ENCODE data around the gene RPF1.
"Not testable (repeated sequence)": the region's sequence is repeated elsewhere in the genome, so short reads cannot be mapped to it uniquely, and the experiment has no call there.

Gene RPF1

GRCh38 chr1:84478876-84479868 is at the start of gene RPF1:
RPF1 (plus strand) TSS chr1:84479266; CDS start chr1:84479282, 16 bp downstream.
- peak; percentile 76 for DNase-seq
- ATAC-seq: peak; percentile 96

GRCh38 chr1:84430546-84430945 is 48.5 kb upstream of the RPF1 start:
- ATAC-seq (no peak), DNase-seq (no peak)

- peak; percentile 51 for DNase-seq
- ATAC-seq: peak; percentile 66
Observed at GRCh38 chr1:84433258-84434080, 45.6 kb upstream of the RPF1 start.

- DNase-seq (no peak), ATAC-seq (no peak)
Observed at GRCh38 chr1:84434081-84434769, 44.8 kb upstream of the RPF1 start.

- DNase-seq: no peak
- ATAC-seq: no peak
Observed at GRCh38 chr1:84434801-84435549, 44.1 kb upstream of the RPF1 start.

GRCh38 chr1:84436876-84437655 is 42.0 kb upstream of the RPF1 start:
- peak; percentile 22 for DNase-seq
- peak; percentile 16 for ATAC-seq

GRCh38 chr1:84442256-84442655 is 36.8 kb upstream of the RPF1 start:
- DNase-seq (no peak), ATAC-seq (peak; percentile 97)

- ATAC-seq (peak; percentile 88), DNase-seq (peak; percentile 44)
Observed at GRCh38 chr1:84442747-84443646, 36.1 kb upstream of the RPF1 start.

GRCh38 chr1:84448704-84449103 is 30.4 kb upstream of the RPF1 start:
- not testable (repeated sequence) for DNase-seq, ATAC-seq

- DNase-seq (no peak), ATAC-seq (no peak)
Observed at GRCh38 chr1:84450910-84451309, 28.2 kb upstream of the RPF1 start.

GRCh38 chr1:84452436-84452835 is 26.6 kb upstream of the RPF1 start:
- DNase-seq (no peak), ATAC-seq (no peak)

GRCh38 chr1:84462118-84462517 is 16.9 kb upstream of the RPF1 start:
- ATAC-seq (no peak), DNase-seq (no peak)

GRCh38 chr1:84467298-84467697 is 11.8 kb upstream of the RPF1 start:
- DNase-seq (no peak), ATAC-seq (no peak)

GRCh38 chr1:84476225-84476624 is 2.8 kb upstream of the RPF1 start:
- DNase-seq: no peak
- ATAC-seq: no peak

- no peak for ATAC-seq
- no peak for DNase-seq
Observed at GRCh38 chr1:84479998-84480397, 932 bp downstream of the RPF1 start.

GRCh38 chr1:84480650-84481049 is 1.6 kb downstream of the RPF1 start:
- ATAC-seq (no peak), DNase-seq (no peak)

GRCh38 chr1:84481317-84481716 is 2.3 kb downstream of the RPF1 start:
- no peak for DNase-seq

GRCh38 chr1:84488107-84488506 is 9.0 kb downstream of the RPF1 start:
- ATAC-seq: no peak
- no peak for DNase-seq

More at GRCh38 chr1:84481317-84481716, 2.3 kb downstream of the RPF1 start:
- ATAC-seq: no peak

- DNase-seq (no peak), ATAC-seq (no peak)
Observed at GRCh38 chr1:84489766-84490165, 10.7 kb downstream of the RPF1 start.

- ATAC-seq (no peak), DNase-seq (no peak)
Observed at GRCh38 chr1:84492726-84493125, 13.7 kb downstream of the RPF1 start.

Measured in stimulated activated naive CD8-positive, alpha-beta T cell treated with anti-CD3 and anti-CD28 coated beads, Interleukin-15, Interleukin-2, amounts not matched to agents 100 U/mL and 50 U/mL, for 24 hours (primary cell).